Muscle layer of colon (tissue), 2 donors: ENCODE results near the gene RPA1.

Source experiments
- H3K27ac ChIP-seq: one replicate; pipeline ENCODE4 v1.7.0; 2013; ENCODE audit warnings: low read depth, mild to moderate bottlenecking, low read length, moderate library complexity
- H3K27me3 ChIP-seq, 2 donors: one replicate each; pipeline ENCODE4 v1.7.0; 2013; ENCODE audit warnings: low read length in 2 of 2, mild to moderate bottlenecking in 2 of 2; ENCODE audit not compliant: insufficient read depth in 2 of 2, control insufficient read depth in 1 of 2
- H3K36me3 ChIP-seq: one replicate; pipeline ENCODE4 v1.7.0; 2013; ENCODE audit warnings: mild to moderate bottlenecking, low read length; ENCODE audit not compliant: insufficient read depth
- H3K4me1 ChIP-seq: one replicate; pipeline ENCODE4 v1.7.0; 2013; ENCODE audit warnings: mild to moderate bottlenecking, low read length; ENCODE audit not compliant: insufficient read depth
- H3K4me3 ChIP-seq, 2 donors: one replicate each; pipeline ENCODE4 v1.7.0; 2013; ENCODE audit warnings: low read length in 2 of 2, low read depth in 1 of 2, mild to moderate bottlenecking in 1 of 2, moderate library complexity in 1 of 2
- H3K9ac ChIP-seq: one replicate; pipeline ENCODE4 v1.7.0; 2013; ENCODE audit warnings: low read length
- H3K9me3 ChIP-seq: one replicate; pipeline ENCODE4 v1.7.0; 2013; ENCODE audit warnings: mild to moderate bottlenecking, low read length
- donor health status: abdominal sarcoma.
- donor health status: Adenocarcinoma of cecum.

Gene RPA1

GRCh38 chr17:1947229-1947742 is 117.5 kb downstream of the RPA1 start:
- no peaks in the 10 kb centered on the region for H3K9me3 ChIP-seq
- H3K4me1 ChIP-seq: no peaks in the 10 kb centered on the region
- no peak overlapping the region for H3K9ac ChIP-seq
- no peaks in the 10 kb centered on the region for H3K36me3 ChIP-seq
- no peak overlapping the region for H3K27ac ChIP-seq
- H3K4me3 ChIP-seq: no peak overlapping the region
- H3K27me3 ChIP-seq: peaks cover 0 to 17% of the 10 kb centered on the region in 2 donors

GRCh38 chr17:1947743-1948516 is 118.1 kb downstream of the RPA1 start:
- no peak overlapping the region for H3K4me3 ChIP-seq
- H3K9ac ChIP-seq: no peak overlapping the region
- H3K9me3 ChIP-seq: no peaks in the 10 kb centered on the region
- no peaks in the 10 kb centered on the region for H3K36me3 ChIP-seq
- H3K27ac ChIP-seq: no peak overlapping the region
- H3K4me1 ChIP-seq: no peaks in the 10 kb centered on the region
- H3K27me3 ChIP-seq: peaks cover 0 to 13% of the 10 kb centered on the region in 2 donors

- no peak overlapping the region for H3K27ac ChIP-seq
- no peak overlapping the region for H3K9ac ChIP-seq
- no peak overlapping the region for H3K4me3 ChIP-seq
- H3K4me1 ChIP-seq: no peaks in the 10 kb centered on the region
- H3K27me3 ChIP-seq: peaks cover 0 to 13% of the 10 kb centered on the region in 2 donors
- no peaks in the 10 kb centered on the region for H3K36me3 ChIP-seq
- H3K9me3 ChIP-seq: no peaks in the 10 kb centered on the region
These were observed 118.7 kb downstream of the RPA1 start for GRCh38 chr17:1948517-1948825.
